G401.6 (cell line): ENCODE data around the gene CCDC14.
"Not testable (repeated sequence)": the region's sequence is repeated elsewhere in the genome, so short reads cannot be mapped to it uniquely, and the experiment has no call there.

Experiments used
- FAIRE-seq: peaks from 2 replicates; lab custom pipeline; 2012; peaks lifted over from hg19 to GRCh38; lab: Jason Lieb, UNC

The CCDC14 gene, protein sequence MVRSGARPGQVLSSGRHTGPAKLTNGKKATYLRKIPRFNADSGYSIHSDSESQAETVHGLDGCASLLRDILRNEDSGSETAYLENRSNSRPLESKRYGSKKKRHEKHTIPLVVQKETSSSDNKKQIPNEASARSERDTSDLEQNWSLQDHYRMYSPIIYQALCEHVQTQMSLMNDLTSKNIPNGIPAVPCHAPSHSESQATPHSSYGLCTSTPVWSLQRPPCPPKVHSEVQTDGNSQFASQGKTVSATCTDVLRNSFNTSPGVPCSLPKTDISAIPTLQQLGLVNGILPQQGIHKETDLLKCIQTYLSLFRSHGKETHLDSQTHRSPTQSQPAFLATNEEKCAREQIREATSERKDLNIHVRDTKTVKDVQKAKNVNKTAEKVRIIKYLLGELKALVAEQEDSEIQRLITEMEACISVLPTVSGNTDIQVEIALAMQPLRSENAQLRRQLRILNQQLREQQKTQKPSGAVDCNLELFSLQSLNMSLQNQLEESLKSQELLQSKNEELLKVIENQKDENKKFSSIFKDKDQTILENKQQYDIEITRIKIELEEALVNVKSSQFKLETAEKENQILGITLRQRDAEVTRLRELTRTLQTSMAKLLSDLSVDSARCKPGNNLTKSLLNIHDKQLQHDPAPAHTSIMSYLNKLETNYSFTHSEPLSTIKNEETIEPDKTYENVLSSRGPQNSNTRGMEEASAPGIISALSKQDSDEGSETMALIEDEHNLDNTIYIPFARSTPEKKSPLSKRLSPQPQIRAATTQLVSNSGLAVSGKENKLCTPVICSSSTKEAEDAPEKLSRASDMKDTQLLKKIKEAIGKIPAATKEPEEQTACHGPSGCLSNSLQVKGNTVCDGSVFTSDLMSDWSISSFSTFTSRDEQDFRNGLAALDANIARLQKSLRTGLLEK

DNA sequence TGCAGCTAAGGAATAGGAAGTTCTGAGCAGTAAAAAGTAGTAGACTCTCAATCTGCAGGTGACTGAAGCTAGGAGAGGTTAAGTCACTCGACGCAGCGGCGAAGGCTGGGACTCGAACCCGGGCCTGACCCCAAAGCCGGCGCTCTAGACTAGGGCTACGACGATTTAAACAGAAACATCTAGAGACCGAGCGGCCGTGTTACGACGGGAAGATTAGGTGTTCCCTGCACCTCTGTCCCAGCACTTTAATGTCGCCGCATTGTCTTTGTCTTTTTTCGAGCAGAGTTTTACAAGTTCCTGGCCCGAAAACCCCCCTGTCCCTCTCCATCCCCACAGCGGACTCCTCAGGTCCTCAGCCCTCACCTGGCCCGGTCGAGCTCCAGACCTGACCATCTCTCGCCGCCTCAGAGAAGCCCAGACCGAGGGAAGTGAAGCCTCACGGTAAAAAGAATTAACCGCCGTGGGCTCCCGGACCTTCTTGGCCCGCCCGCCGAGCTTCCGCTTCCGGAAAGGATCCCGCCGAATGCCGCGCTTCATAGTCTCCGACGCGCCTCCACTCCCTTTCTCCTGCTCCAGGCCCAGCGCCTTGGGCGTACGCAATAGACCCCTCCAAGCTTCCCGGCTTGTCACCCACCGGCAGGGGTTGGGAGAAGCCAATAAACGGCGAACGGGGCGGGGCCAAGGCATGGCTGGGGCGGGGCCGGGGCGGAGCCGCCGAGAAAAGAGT, at the start of gene CCDC14:
CCDC14 (minus strand) TSS at position 449 of the 727 bp plus-strand sequence; CDS start at position 393, 56 bp downstream.
- FAIRE-seq, result peak; percentile 91

- FAIRE-seq, result not testable (repeated sequence)
Measured at GRCh38 chr3:124008321-124008720, 47.3 kb upstream of the CCDC14 start.

GRCh38 chr3:124007186-124007585, 46.2 kb upstream of the CCDC14 start:
- FAIRE-seq, result no peak

DNA sequence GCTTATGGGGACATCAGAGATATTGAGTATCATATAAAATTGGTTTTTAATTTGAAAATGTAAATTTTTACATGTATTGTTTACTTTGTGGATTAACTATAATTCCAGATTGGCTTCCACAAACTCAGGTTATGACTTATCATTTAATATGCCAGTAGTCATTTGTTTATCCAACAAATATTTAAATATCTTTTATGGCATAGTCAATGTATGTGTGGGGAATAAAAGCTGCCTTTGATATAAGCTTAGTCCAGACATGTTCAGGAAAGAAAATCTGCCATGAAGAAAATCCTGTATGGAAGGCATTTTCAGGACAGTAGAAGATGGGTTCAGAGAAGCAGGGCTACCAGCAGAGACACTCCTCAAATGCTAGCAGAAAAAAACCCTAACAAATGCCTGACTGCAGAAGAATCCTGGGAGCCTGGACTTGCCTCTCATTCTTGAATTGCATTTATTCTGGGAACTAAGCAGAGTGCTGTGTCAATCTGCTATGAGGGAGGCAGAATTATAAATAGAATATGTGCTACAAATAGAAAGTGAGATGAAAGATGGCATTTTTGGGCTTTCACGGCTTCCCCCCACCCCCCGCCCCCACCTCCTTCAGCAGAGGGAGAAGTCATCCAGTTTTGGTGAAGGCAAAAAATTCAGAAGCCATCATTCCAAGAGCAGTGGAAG, 41.5 kb upstream of the CCDC14 start:
- not testable (repeated sequence) for FAIRE-seq

DNA sequence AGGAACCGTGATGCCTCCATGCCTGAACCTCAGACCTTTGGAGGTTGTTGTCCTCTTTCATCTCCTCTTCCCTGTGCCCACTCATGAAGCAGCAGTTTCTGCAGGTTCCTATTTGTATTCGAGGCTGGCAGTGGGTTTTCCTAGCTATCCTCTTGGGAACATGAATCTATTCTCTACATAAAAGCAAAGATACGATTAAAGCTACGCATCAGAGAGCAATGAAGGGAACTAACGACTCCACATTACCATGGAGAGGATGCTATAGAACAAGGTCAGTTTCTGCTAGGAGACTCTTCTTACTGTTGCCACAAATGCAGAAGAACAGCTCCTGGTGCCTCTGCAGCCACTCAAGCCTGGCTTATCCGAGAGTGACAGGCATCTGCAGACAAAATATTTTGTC, 40.3 kb upstream of the CCDC14 start:
- FAIRE-seq, result not testable (repeated sequence)

- FAIRE-seq, result no peak
Measured at GRCh38 chr3:123997543-123997942, 36.5 kb upstream of the CCDC14 start.

GRCh38 chr3:123993818-123994217, 32.8 kb upstream of the CCDC14 start:
- FAIRE-seq, result no peak

DNA sequence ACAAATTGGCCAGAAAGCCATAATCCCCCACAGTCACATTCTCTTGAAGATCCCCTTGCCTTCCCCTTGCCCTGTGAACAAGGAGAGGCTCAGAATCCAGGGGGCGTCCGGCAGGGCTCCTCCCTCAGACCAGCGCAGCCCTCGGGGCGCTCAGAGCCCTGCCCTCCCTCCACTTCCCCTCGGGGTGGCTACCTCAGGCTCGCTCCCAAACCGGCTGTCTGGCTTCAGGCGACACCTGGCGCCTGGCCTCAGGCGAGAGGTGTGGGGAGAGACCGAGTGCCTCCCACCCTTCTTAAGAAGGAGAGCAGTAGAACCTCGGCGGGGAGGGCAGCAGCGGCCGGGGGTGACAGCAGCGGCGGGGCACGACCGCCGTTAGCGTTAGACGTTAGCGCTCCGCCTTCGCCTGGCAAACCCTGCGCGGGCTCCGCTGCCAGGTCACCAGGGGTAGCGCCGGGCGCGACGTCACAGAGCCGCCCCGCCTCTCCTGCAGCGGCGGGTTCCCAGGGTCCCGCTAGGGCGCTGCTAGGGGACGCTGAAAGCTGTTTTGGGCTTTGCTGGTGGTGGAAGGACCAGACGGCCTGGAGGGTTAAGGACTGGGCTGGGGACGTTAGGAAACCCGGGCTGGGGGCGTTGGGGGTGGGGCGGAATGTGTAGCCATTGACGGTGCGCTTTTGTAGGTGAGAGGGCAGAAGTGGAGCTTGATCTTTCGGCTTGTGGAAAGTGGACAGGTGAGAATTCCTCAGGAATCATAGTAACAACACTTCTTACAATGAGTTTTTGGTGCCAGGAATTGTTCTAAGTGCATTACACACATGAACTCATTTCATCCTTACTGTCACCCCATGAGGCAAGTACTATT, 30.9 kb upstream of the CCDC14 start, which contains the start of gene ROPN1:
ROPN1 (minus strand) TSS at position 395 of the 859 bp plus-strand sequence. CDS start 11,643 bp downstream, outside the sequence.
- not testable (repeated sequence) for FAIRE-seq

GRCh38 chr3:123986427-123986826, 25.4 kb upstream of the CCDC14 start:
- FAIRE-seq, result no peak

GRCh38 chr3:123984957-123985356, 23.9 kb upstream of the CCDC14 start:
- no peak for FAIRE-seq

GRCh38 chr3:123984350-123984749, 23.3 kb upstream of the CCDC14 start:
- no peak for FAIRE-seq

DNA sequence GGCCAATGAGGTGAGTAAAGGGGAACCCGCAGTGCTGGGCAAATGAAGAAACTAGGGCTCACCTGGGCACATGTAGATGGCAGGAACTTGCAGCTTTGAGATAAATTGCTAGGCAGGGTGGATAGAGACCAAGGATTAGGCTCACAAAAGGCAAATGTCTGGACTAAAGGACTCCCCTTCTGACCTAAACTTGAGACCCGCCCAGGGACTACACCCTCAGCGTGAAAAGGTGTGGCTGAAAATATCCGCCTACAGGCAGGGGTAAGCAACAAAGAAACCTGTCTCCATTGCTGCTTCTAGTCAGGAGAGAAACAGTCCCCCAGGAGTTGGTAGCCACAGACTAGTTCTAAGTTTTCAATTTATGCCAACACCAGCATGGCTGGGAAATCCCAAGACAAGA, 20.3 kb upstream of the CCDC14 start:
- not testable (repeated sequence) for FAIRE-seq

DNA sequence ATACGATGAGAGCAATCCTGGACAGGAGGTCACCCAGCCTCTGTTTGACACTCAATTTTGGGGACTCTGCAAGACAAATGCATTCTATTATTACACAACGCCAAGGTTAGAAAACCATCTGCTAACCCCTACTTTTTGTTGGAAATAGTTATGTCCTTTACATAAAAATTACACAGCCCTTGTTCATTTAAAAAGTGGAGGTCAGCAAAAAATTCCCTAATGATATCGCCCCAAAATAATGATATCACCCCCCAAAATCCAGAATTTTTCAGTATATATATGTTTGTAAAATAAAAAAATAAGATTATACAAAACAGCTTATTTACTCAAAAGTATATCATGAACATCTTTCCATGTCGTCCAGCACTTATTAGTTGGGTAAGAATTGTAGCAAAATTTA, 19.5 kb upstream of the CCDC14 start:
- no peak for FAIRE-seq

DNA sequence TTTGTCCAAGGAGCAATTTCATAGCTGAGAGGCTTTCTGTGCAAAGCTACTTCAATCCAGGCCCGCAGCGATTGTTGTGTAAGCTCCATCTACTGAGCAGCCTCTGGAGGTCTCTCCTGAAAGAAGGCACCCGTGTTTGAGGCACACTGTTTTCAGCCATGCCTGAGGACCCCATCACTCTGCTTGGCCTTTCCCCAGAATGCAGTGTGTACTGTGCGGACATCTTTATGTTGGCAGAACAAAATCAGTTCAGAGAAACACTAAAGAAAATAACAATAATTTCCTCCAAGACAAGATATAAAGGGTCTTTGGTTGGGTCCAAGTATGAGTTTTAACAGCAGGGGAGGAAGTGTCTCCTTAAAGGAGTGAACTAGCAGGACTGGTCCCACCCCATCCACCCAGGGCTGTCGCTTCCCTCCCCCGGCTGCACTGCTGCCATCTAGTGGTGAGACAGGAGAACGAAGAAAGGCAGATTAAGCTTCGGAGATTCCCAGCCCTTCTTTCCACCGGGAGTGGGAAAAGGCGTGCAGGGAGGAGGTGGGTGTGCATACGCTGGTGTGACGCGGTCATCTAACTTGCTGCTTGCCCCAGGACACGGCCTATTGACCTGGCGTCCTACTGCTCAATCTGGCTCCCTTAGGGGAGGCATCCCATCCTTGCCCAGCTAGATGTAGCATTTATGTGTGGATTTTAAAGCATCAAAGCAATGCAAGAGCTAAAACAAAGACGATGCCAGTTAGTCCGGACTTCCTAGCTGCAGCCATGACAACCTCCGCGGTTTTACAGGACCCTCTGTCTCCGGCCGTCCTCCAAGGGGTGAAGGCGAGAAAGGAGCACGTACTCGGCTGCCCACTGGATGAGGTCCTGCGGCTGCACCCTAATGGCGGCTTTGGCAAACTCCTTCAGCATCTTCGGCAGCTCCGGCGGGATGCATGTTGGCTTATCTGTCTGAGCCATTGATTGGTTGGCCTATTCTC, 18.8 kb upstream of the CCDC14 start:
- FAIRE-seq, result peak; percentile 40

DNA sequence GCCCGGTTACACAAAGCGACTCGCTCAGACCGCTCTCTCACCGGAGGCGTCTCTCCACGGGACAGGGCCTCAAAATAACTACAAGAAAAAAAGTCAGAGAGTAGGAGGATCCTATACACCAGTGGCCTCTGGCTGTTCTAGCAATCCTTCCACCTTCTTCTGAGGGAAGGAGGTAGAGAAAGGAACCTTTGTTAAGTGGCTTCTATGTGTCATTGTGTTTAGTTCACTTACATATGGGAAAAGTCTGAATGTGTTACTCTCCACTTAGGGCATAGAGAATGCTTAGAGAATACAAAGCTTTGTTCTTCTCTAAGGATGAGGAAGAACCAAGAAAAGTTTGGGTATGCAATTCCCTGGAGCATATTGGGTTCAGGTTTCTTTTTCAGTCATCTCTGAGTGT, 15.9 kb upstream of the CCDC14 start:
- not testable (repeated sequence) for FAIRE-seq

DNA sequence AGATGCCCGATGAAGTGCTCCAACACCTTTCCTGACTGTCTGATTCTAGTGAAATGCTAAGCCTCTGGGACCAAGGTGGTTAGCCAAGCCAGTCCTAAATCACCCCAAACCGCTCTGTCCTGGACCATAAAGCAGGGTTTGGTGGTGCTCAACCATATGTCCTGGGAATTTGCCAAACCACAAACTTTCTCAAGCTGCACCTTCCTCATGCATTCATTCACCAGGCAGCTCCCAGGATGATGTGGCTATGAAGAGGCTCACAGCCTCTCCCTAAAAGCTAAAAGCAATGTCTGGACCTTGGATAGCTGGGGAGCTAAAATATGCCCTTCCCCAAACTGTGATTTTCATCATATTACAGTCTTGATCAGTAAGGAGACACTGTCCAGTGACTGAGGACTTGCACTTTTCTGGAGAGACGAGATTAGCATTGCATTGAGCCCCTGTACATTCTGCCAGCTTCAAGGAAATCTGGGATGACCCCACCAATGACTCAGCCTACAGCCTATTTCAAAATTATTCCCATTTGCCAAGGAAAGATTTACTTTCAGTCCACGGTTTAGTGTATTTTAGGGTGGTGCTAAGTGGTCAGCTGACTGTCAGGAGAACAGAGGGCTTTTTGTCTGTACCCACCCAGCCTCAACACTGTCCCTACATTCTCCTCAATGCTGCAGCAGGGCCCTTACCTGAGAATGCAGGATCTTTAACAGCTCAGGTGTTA, 15.3 kb upstream of the CCDC14 start:
- not testable (repeated sequence) for FAIRE-seq

DNA sequence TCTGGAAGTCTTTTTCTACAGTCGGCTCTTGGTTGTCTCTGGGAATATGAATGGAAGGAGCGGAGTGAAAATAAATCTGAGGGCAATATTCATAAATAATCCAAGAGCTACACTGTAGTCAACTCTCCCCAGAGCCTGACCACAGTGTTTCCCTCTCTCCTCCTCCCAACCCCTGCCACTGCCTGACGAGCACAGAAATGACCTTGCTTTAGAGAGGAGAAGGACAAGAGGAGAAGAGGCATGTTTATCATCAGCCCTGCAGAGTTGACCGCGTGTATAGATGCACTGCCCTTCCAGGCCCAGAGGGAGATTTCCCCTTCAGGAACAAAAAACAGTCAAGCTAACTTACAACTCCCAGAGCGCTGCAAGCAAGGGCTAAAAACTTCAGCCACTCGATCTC, 14.0 kb upstream of the CCDC14 start:
- not testable (repeated sequence) for FAIRE-seq

DNA sequence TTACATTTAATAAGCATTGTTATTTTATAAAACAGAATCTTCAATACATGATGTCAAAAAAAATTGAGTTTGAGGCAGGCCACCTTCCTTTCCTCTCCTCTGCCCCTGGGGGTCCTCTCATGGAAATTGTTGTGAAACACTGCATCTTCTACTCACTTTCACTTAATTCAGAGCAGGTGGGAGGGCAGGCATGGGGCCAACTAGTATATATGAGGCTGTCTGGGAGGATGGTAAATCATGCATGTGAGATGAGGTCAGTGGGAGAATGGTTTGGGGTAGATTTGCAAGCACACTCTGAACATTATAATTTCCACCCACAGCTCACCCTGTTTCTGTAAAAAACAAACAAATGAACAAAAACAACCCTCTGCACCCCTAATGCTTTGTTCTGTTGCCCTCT, 10.4 kb upstream of the CCDC14 start:
- FAIRE-seq, result no peak

- FAIRE-seq, result not testable (repeated sequence)
Measured at GRCh38 chr3:123967260-123967659, 6.2 kb upstream of the CCDC14 start.
